ENCODE results near the gene TMEM131.

GRCh38 chr2:97831121-97831520, 164.6 kb downstream of the TMEM131 start:
- TF ChIP-seq CTCF (IDR thresholded peaks at IDR 0.05) = no peak
- no peak for TF ChIP-seq POLR2A (IDR thresholded peaks at IDR 0.05)

Measured in testis (tissue), 2 donors.